OCI-LY7 (cell line): ENCODE data around the gene NDRG4. TPM values are rescaled to one million over a fixed set of nuclear protein-coding genes. Genes with fewer than 3 reads are reported as not detected.

Experiments used
- BruUV-seq: library from RNA; stranded (reverse); fragments of 400-500 nt; replicated peaks from 2 replicates; lab custom pipeline; 2021; lab: Mats Ljungman, UMichigan
- CTCF ChIA-PET: fragments of 300-600 bp; sonication (Branson Sonifier 250); formaldehyde crosslinking; loops from one replicate; lab custom pipeline; 2022; ENCODE audit warnings: antibody characterized with exemption; ENCODE audit not compliant: unreplicated experiment; lab: Charles Lee
- POLR2A ChIA-PET: fragments of 300-600 bp; sonication (Branson Sonifier 250); formaldehyde crosslinking; loops from one replicate; lab custom pipeline; 2022; ENCODE audit warnings: antibody characterized with exemption; lab: Charles Lee
- DNase-seq: peaks from one replicate; pipeline ENCODE4 v3.0.0-alpha.2; 2015; ENCODE audit warnings: low spot score
- H2AFZ ChIP-seq: fragments of 200-600 bp; sonication (generic), shearing (Covaris generic); 2 replicates; pipeline ENCODE4 v1.6.1; 2014; ENCODE audit warnings: mild to moderate bottlenecking, antibody characterized with exemption, low read length, moderate library complexity
- H3K27ac ChIP-seq: fragments of 200-600 bp; sonication (generic); 2 replicates; pipeline ENCODE4 v1.5.1; 2014; ENCODE audit warnings: mixed run types, low read depth, mild to moderate bottlenecking, moderate library complexity, low read length, inconsistent platforms; ENCODE audit not compliant: poor library complexity, severe bottlenecking
- H3K36me3 ChIP-seq: fragments of 200-600 bp; sonication (generic); 2 replicates; pipeline ENCODE4 v1.6.1; 2014; ENCODE audit warnings: mild to moderate bottlenecking, antibody characterized with exemption, low read length, moderate library complexity, mixed read lengths; ENCODE audit not compliant: insufficient read depth
- H3K4me1 ChIP-seq: fragments of 200-600 bp; sonication (generic); 2 replicates; pipeline ENCODE4 v1.5.1; 2014; ENCODE audit warnings: mild to moderate bottlenecking, low read length; ENCODE audit not compliant: insufficient read depth, poor library complexity, severe bottlenecking
- H3K4me2 ChIP-seq: fragments of 200-600 bp; sonication (generic); 2 replicates; pipeline ENCODE4 v1.6.1; 2014; ENCODE audit warnings: mild to moderate bottlenecking, low read length
- H3K4me3 ChIP-seq: fragments of 200-600 bp; sonication (generic); 2 replicates; pipeline ENCODE4 v1.5.1; 2014; ENCODE audit warnings: mild to moderate bottlenecking, low read depth, low read length; ENCODE audit not compliant: poor library complexity, severe bottlenecking
- H3K79me2 ChIP-seq: fragments of 200-600 bp; sonication (generic); 2 replicates; pipeline ENCODE4 v1.6.1; 2016; ENCODE audit warnings: low read depth, mild to moderate bottlenecking, low read length, moderate library complexity, mixed read lengths; ENCODE audit not compliant: insufficient read depth
- H3K9me2 ChIP-seq: fragments of 200-600 bp; sonication (generic); 2 replicates; pipeline ENCODE4 v1.6.1; 2016; ENCODE audit warnings: mild to moderate bottlenecking, low read length, mixed read lengths; ENCODE audit not compliant: insufficient read depth
- H3K9me3 ChIP-seq: fragments of 200-600 bp; sonication (generic); 2 replicates; pipeline ENCODE4 v1.6.1; 2014; ENCODE audit warnings: mild to moderate bottlenecking, mixed run types, low read length, mixed read lengths
- H4K20me1 ChIP-seq: fragments of 200-600 bp; sonication (generic); 2 replicates; pipeline ENCODE4 v1.6.1; 2014; ENCODE audit warnings: mild to moderate bottlenecking, antibody characterized with exemption, low read length, moderate library complexity, mixed read lengths; ENCODE audit not compliant: insufficient read depth
- EZH2phosphoT487 ChIP-seq: fragments of 200-600 bp; sonication (generic); IDR thresholded peaks from 2 replicates; pipeline ENCODE4 v1.6.1; 2018; ENCODE audit warnings: low read depth, borderline replicate concordance, mild to moderate bottlenecking, mixed run types, antibody characterized with exemption, low read length, moderate library complexity, mixed read lengths
- intact Hi-C: fragments of 100-400 bp; cut with micrococcal nuclease; formaldehyde crosslinking; loops from one replicate; pipeline ENCODE4 v1.10.0; 2022; ENCODE audit not compliant: unreplicated experiment
- total RNA-seq, 2 experiments: library from RNA; depleted of rRNA in 1 of 2; stranded (reverse); fragments of >200 nt in 1 of 2; shearing (Covaris generic) in 1 of 2; gene quantifications; 2 replicates each; pipeline ENCODE4 v1.2.3, GENCODE V29; 2014 to 2022
- TF ChIP-seq, protein P1 (sequence below): fragments of 200-600 bp; sonication (generic); conservative IDR thresholded peaks from 2 replicates; pipeline ENCODE4 v1.5.1; 2014; ENCODE audit warnings: mild to moderate bottlenecking, antibody characterized with exemption, low read length, moderate library complexity, mixed read lengths

NDRG4 gene
- total RNA-seq, 2 experiments from 2014 or later, result 8.8 to 9.5 TPM

DNA sequence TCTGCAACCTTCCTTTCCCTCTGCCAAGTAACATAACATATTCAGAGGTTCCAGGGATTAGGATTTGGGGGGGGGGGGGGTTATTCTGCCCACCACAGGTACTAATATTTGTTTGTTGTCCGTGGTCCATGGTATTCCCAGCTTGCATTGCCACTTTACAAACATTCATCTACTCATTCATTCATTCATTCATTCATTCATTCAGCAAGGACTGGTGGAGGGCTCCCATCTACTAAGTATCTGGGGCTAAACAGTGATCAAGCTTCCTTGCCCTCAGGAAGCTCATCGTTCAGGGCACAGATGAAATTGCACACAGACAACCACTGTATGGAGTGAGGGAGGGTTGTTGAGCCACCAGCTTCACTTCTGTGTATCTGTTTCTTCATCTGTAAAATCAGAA lies 45.8 kb upstream of the NDRG4 start:
- Histone ChIP-seq H3K9me2 (no peaks in the 10 kb centered on the region), H2AFZ (no peak overlapping the region), H4K20me1 (no peaks in the 10 kb centered on the region), H3K36me3 (peaks cover 6% of the 10 kb centered on the region; the same call in 1 of the 2 replicates), H3K27ac (no peak overlapping the region), H3K79me2 (no peaks in the 10 kb centered on the region), H3K4me2 (no peak overlapping the region), H3K4me1 (peaks cover 7% of the 10 kb centered on the region), H3K4me3 (no peak overlapping the region), H3K9me3 (no peaks in the 10 kb centered on the region)
- ChIA-PET CTCF (no interaction called here), POLR2A (interaction anchor here (0.5 to 1.7 kb wide), 3 partner anchors 15 to 90 kb away, joined by 3 to 4 read pairs (median 4); no protein-coding TSS in a partner anchor)
- TF ChIP-seq, protein P1, sequence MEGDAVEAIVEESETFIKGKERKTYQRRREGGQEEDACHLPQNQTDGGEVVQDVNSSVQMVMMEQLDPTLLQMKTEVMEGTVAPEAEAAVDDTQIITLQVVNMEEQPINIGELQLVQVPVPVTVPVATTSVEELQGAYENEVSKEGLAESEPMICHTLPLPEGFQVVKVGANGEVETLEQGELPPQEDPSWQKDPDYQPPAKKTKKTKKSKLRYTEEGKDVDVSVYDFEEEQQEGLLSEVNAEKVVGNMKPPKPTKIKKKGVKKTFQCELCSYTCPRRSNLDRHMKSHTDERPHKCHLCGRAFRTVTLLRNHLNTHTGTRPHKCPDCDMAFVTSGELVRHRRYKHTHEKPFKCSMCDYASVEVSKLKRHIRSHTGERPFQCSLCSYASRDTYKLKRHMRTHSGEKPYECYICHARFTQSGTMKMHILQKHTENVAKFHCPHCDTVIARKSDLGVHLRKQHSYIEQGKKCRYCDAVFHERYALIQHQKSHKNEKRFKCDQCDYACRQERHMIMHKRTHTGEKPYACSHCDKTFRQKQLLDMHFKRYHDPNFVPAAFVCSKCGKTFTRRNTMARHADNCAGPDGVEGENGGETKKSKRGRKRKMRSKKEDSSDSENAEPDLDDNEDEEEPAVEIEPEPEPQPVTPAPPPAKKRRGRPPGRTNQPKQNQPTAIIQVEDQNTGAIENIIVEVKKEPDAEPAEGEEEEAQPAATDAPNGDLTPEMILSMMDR, result no peak
- no peak for TF ChIP-seq EZH2phosphoT487
- BruUV-seq, result no TSS peak
- intact Hi-C loops, result no loop called here
- DNase-seq, result no peak

DNA sequence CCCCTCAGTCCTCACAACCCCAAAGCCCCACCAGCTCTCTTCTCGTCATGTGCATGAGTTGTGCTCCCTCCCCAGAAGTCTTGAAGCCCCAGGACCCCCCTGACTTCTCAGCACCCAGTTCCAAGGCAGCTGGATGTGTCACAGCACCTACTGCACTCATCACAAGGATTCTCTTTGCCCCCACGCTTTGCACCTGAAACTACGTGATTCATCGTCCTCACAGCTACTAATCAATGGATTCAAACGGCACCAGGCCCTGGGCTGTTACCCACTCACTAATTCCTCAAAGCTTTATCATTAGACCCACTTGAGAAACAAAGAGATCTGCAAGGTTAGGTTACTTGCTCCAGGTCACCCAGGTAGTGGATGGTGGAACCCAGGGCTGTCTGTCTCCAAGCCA lies 45.1 kb upstream of the NDRG4 start:
- no TSS peak for BruUV-seq
- no peak for TF ChIP-seq EZH2phosphoT487
- TF ChIP-seq, protein P1, result no peak
- no peaks in the 10 kb centered on the region for H3K9me2 ChIP-seq
- no peaks in the 10 kb centered on the region for H3K9me3 ChIP-seq
- no peak for DNase-seq
- H3K79me2 ChIP-seq, result no peaks in the 10 kb centered on the region
- no peak overlapping the region for H3K27ac ChIP-seq
- ChIA-PET POLR2A (interaction anchor here (1.0 to 1.7 kb wide), 2 partner anchors 16 to 28 kb away, joined by 3 to 4 read pairs; no protein-coding TSS in a partner anchor), CTCF (no interaction called here)
- H3K4me3 ChIP-seq, result no peak overlapping the region
- peaks cover 7% of the 10 kb centered on the region for H3K4me1 ChIP-seq
- H2AFZ ChIP-seq, result no peak overlapping the region
- H3K4me2 ChIP-seq, result no peak overlapping the region
- peaks cover 6% of the 10 kb centered on the region; the same call in 1 of the 2 replicates for H3K36me3 ChIP-seq
- H4K20me1 ChIP-seq, result no peaks in the 10 kb centered on the region
- intact Hi-C loops, result no loop called here

DNA sequence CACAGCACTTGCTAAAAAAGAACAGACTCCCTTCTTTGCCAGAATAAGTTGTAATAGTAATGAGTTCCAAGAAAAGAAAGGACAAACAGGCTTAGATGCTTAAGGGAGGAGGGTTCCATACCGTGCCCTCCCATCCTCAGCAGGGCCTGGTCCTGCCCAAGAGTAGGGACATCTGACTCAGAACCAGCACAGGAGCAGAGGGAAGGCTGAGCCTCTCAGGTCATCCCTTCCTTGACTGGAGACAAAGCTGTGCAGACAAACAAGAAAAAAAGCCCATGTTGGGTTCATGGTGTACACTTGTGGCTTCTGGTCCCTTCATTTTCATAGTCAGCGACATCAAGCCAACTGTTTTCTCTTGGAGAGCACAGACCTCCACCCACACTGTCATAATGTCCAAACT lies 44.2 kb upstream of the NDRG4 start:
- TF ChIP-seq, protein P1, result no peak
- no peak for TF ChIP-seq EZH2phosphoT487
- BruUV-seq, result no TSS peak
- Histone ChIP-seq H3K4me3 (no peak overlapping the region), H2AFZ (no peak overlapping the region), H3K79me2 (no peaks in the 10 kb centered on the region), H4K20me1 (no peaks in the 10 kb centered on the region), H3K4me1 (peaks cover 7% of the 10 kb centered on the region), H3K9me2 (no peaks in the 10 kb centered on the region), H3K9me3 (no peaks in the 10 kb centered on the region), H3K36me3 (no peaks in the 10 kb centered on the region), H3K27ac (no peak overlapping the region), H3K4me2 (no peak overlapping the region)
- intact Hi-C loops, result no loop called here
- CTCF ChIA-PET, result no interaction called here
- POLR2A ChIA-PET, result no interaction called here
- no peak for DNase-seq
